Activated naive CD4-positive, alpha-beta T cell treated with anti-CD3 and anti-CD28 coated beads, Interleukin-2, amount 50 U/mL, for 16 hours (primary cell): ENCODE data around the gene KLF13.

Experiments
- DNase-seq: peaks from one replicate; pipeline ENCODE4 v3.0.0-alpha.2; 2020

Gene KLF13

GRCh38 chr15:31300981-31301672 lies 25.5 kb upstream of the KLF13 start:
- no peak for DNase-seq

GRCh38 chr15:31301673-31301990 lies 25.0 kb upstream of the KLF13 start:
- no peak for DNase-seq

GRCh38 chr15:31302029-31302657 lies 24.5 kb upstream of the KLF13 start:
- no peak for DNase-seq

GRCh38 chr15:31302778-31303725 lies 23.6 kb upstream of the KLF13 start:
- no peak for DNase-seq

GRCh38 chr15:31303726-31304648 lies 22.6 kb upstream of the KLF13 start:
- no peak for DNase-seq

- no peak for DNase-seq
These were observed 21.8 kb upstream of the KLF13 start for GRCh38 chr15:31304751-31305365.

- no peak for DNase-seq
These were observed 21.3 kb upstream of the KLF13 start for GRCh38 chr15:31305375-31305774.

- DNase-seq: no peak
These were observed 20.7 kb upstream of the KLF13 start for GRCh38 chr15:31305796-31306425.

GRCh38 chr15:31306426-31307269 lies 20.0 kb upstream of the KLF13 start:
- no peak for DNase-seq

- no peak for DNase-seq
These were observed 19.1 kb upstream of the KLF13 start for GRCh38 chr15:31307270-31308184.

- DNase-seq: no peak
These were observed 18.4 kb upstream of the KLF13 start for GRCh38 chr15:31308185-31308639.

- no peak for DNase-seq
These were observed 16.6 kb upstream of the KLF13 start for GRCh38 chr15:31309893-31310606.

GRCh38 chr15:31311735-31312619 lies 14.7 kb upstream of the KLF13 start:
- DNase-seq: no peak

GRCh38 chr15:31313223-31313622 lies 13.4 kb upstream of the KLF13 start:
- no peak for DNase-seq

GRCh38 chr15:31314380-31314779 lies 12.3 kb upstream of the KLF13 start:
- no peak for DNase-seq

- DNase-seq: no peak
These were observed 10.4 kb upstream of the KLF13 start for GRCh38 chr15:31316135-31316795.

- no peak for DNase-seq
These were observed 9.6 kb upstream of the KLF13 start for GRCh38 chr15:31317017-31317416.
